GM18868 (cell line): ENCODE results near the gene ELMOD3.
"Not testable (repeated sequence)": the region's sequence is repeated elsewhere in the genome, so short reads cannot be mapped to it uniquely, and the experiment has no call there.

Source experiments
- ATAC-seq: cut with Tn5 transposase; IDR thresholded peaks from one replicate; pipeline ENCODE4 v1.9.1; 2021; ENCODE audit warnings: mild to moderate bottlenecking, moderate library complexity; ENCODE audit not compliant: unreplicated experiment

The ELMOD3 gene

GRCh38 chr2:85371045-85371444 is 16.5 kb downstream of the ELMOD3 start:
- no peak for ATAC-seq

GRCh38 chr2:85376291-85377065 is 21.9 kb downstream of the ELMOD3 start:
- ATAC-seq = no peak

GRCh38 chr2:85377083-85377482 is 22.5 kb downstream of the ELMOD3 start:
- no peak for ATAC-seq

- no peak for ATAC-seq
These were observed 23.7 kb downstream of the ELMOD3 start for GRCh38 chr2:85378257-85378656.

- no peak for ATAC-seq
These were observed 25.5 kb downstream of the ELMOD3 start for GRCh38 chr2:85380048-85380447.

GRCh38 chr2:85383151-85383550 is 28.6 kb downstream of the ELMOD3 start:
- ATAC-seq = not testable (repeated sequence)

GRCh38 chr2:85383850-85384249 is 29.3 kb downstream of the ELMOD3 start:
- ATAC-seq = no peak

GRCh38 chr2:85385746-85386145 is 31.2 kb downstream of the ELMOD3 start:
- ATAC-seq = no peak

GRCh38 chr2:85387754-85388153 is 33.2 kb downstream of the ELMOD3 start:
- no peak for ATAC-seq

GRCh38 chr2:85388878-85389538 is 34.4 kb downstream of the ELMOD3 start:
- ATAC-seq = no peak

- ATAC-seq = peak; percentile 57
These were observed 36.5 kb downstream of the ELMOD3 start for GRCh38 chr2:85390941-85391669.

- ATAC-seq = no peak
These were observed 39.3 kb downstream of the ELMOD3 start for GRCh38 chr2:85393836-85394235.

- no peak for ATAC-seq
These were observed 39.7 kb downstream of the ELMOD3 start for GRCh38 chr2:85394261-85394681.

GRCh38 chr2:85394976-85395375 is 40.4 kb downstream of the ELMOD3 start:
- ATAC-seq = no peak

GRCh38 chr2:85395912-85396475 is 41.4 kb downstream of the ELMOD3 start:
- ATAC-seq = no peak

GRCh38 chr2:85396531-85397470 is 42.2 kb downstream of the ELMOD3 start:
- ATAC-seq = no peak

GRCh38 chr2:85397925-85398331 is 43.4 kb downstream of the ELMOD3 start:
- ATAC-seq = no peak

- no peak for ATAC-seq
These were observed 44.0 kb downstream of the ELMOD3 start for GRCh38 chr2:85398426-85399182.

- no peak for ATAC-seq
These were observed 44.5 kb downstream of the ELMOD3 start for GRCh38 chr2:85399183-85399455.

GRCh38 chr2:85400023-85400422 is 45.5 kb downstream of the ELMOD3 start:
- no peak for ATAC-seq
